Measurements from ENCODE around the gene LUZP2.

DNA sequence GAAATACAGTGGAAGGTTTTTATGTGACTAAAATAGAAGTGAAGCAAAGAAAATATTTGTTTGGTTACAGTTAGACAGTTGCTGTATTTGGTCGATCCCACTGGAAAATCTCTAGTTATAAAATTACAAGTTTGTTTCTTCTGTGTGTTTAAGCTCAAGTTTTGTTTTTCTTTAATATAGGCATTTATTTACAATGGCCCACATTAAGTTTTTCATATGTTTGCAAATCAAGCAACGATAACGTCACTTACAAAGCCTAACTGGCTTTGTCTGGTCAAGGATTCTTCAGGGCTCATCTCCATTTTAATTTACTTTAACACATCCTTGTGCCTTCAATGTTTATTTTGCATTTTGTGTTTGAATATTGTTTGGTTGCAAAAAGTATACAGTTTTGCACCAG is 270.6 kb downstream of the LUZP2 start:
- no peak for TF ChIP-seq CTCF (IDR thresholded peaks at IDR 0.05)
- no peak for TF ChIP-seq POLR2A (IDR thresholded peaks at IDR 0.05)
- TF ChIP-seq EP300 (IDR thresholded peaks at IDR 0.05), result no peak

All from gastroesophageal sphincter (tissue), 3 donors.